NCI-H1048 (cell line): ENCODE data around the gene ST6GALNAC1.
"Not testable (repeated sequence)": the region's sequence is repeated elsewhere in the genome, so short reads cannot be mapped to it uniquely, and the experiment has no call there.

Experiments
- DNase-seq: peaks from one replicate; lab custom pipeline; 2025; lab: John Stamatoyannopoulos, UW

ST6GALNAC1 gene

GRCh38 chr17:76642032-76642561, 1.5 kb downstream of the ST6GALNAC1 start:
- DNase-seq, result no peak

GRCh38 chr17:76641501-76641900, 2.1 kb downstream of the ST6GALNAC1 start:
- DNase-seq, result no peak

- DNase-seq, result no peak
Measured at GRCh38 chr17:76640550-76641380, 2.8 kb downstream of the ST6GALNAC1 start.

GRCh38 chr17:76638263-76638662, 5.3 kb downstream of the ST6GALNAC1 start:
- no peak for DNase-seq

GRCh38 chr17:76636486-76637206, 6.9 kb downstream of the ST6GALNAC1 start:
- not testable (repeated sequence) for DNase-seq

GRCh38 chr17:76635659-76636360, 7.7 kb downstream of the ST6GALNAC1 start:
- DNase-seq, result no peak

GRCh38 chr17:76635039-76635438, 8.5 kb downstream of the ST6GALNAC1 start:
- DNase-seq, result no peak

- no peak for DNase-seq
Measured at GRCh38 chr17:76633628-76634328, 9.8 kb downstream of the ST6GALNAC1 start.

GRCh38 chr17:76631821-76632565, 11.6 kb downstream of the ST6GALNAC1 start:
- no peak for DNase-seq

- no peak for DNase-seq
Measured at GRCh38 chr17:76630151-76630550, 13.4 kb downstream of the ST6GALNAC1 start.

GRCh38 chr17:76627510-76627909, 16.0 kb downstream of the ST6GALNAC1 start:
- no peak for DNase-seq

GRCh38 chr17:76626442-76626841, 17.1 kb downstream of the ST6GALNAC1 start:
- DNase-seq, result no peak

- DNase-seq, result no peak
Measured at GRCh38 chr17:76625496-76625895, 18.1 kb downstream of the ST6GALNAC1 start.

- peak; percentile 22 for DNase-seq
Measured at GRCh38 chr17:76623271-76624146, 20.0 kb downstream of the ST6GALNAC1 start.

GRCh38 chr17:76617838-76618237, 25.7 kb downstream of the ST6GALNAC1 start:
- no peak for DNase-seq

GRCh38 chr17:76614912-76615617, 28.5 kb downstream of the ST6GALNAC1 start:
- no peak for DNase-seq

GRCh38 chr17:76614064-76614759, 29.3 kb downstream of the ST6GALNAC1 start:
- not testable (repeated sequence) for DNase-seq

- DNase-seq, result no peak
Measured at GRCh38 chr17:76612977-76613851, 30.3 kb downstream of the ST6GALNAC1 start.
